HG03432 (cell line): ENCODE measurements around the gene VPS13A.
"Not testable (repeated sequence)": the region's sequence is repeated elsewhere in the genome, so short reads cannot be mapped to it uniquely, and the experiment has no call there.

Source experiments
- ATAC-seq: cut with Tn5 transposase; IDR thresholded peaks from one replicate; pipeline ENCODE4 v1.9.1; 2021; ENCODE audit warnings: mild to moderate bottlenecking, moderate library complexity; ENCODE audit not compliant: unreplicated experiment

The VPS13A gene

GRCh38 chr9:77180056-77180455 is 2.7 kb downstream of the VPS13A start:
- no peak for ATAC-seq

DNA sequence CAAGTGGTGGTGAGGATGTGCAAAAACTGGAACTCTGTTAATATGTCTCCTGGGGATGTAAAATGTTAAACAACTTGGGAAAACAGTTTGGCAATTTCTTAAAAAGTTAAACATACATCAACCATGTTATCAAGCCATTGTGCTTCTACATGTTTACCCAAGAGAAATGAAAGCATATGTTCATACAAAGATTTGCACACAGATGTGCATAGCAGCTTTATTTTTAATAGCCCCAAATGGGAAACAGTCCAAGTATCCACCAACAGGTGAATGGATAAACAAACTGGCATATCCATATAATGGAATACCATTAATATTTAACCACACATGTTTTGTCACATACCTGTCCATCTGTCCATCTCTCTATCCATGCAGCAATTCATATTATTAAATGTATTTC is 6.2 kb downstream of the VPS13A start:
- ATAC-seq, result no peak

DNA sequence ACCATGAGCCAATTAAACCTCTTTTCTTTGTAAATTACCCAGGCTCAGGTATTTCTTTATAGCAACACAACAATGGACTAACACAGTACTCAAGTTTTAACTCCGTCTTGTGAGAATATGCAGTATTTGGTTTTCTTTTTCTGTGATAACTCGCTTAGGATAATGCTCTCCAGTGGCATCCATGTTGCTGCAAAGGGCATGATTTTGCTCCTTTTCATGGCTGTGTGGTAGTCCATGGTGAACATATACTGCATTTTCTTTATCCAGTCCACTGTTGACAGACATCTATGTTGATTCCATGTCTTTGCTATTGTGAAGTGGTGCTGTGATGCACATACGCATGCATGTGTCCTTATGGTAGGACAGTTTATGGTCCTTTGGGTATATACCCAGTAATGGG is 10.9 kb downstream of the VPS13A start:
- no peak for ATAC-seq

GRCh38 chr9:77194423-77194822 is 17.1 kb downstream of the VPS13A start:
- no peak for ATAC-seq

DNA sequence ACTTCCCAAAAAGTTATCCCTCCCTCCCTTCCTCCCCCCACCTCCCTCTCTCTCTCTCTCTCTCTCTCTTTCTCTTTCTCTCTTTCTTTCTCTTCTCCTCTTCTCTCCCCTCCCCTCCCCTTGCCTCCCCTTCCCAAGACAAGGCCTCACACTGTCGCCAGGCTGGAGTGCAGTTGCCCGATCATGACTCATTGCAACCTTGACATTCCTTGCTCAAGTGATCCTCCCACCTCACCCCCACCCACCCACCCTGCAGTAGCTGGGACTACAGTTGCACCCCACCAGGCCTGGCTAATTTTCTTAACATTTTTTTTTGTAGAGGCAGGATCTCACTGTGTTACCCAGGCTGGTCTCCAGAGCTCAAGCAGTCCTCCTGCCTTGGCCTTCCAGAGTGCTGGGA is 32.8 kb downstream of the VPS13A start:
- no peak for ATAC-seq

DNA sequence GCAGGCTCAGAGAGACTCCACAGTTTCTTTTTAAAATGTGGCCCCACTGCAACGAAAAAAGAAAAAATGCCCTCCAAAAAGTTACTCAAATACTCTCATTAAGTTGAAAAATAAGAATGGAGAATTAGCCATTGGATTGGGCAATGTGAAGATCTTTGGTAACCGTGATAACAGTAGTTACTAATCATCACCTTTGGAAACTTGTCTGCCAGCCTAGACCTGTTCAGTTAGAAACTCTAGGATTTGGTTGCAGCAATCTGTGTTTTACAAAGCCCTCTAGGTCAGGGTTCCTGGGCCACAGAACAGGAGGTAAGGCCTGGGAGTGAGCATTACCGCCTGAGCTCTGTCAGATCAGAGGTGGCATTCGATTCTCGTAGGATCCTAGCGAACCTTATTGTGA is 34.2 kb downstream of the VPS13A start:
- ATAC-seq, result no peak

DNA sequence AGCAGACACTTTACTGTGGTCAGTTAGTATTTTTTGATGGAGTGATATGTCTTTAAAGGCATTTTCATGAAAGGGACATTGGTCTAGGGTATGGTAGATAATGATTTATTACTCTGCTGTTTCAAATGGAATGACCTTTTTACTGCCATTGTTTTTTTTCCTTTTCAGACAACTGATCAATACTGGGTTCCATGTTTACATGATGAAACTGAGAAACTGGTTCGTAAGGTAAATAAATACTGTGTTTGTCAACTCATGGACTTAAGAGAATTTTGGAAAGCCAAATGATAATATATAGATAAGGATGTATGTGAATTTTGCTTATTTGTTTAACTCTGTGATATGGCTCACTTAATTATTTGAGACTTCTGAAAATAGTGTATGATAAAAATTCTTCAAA is 35.5 kb downstream of the VPS13A start:
- ATAC-seq, result no peak

DNA sequence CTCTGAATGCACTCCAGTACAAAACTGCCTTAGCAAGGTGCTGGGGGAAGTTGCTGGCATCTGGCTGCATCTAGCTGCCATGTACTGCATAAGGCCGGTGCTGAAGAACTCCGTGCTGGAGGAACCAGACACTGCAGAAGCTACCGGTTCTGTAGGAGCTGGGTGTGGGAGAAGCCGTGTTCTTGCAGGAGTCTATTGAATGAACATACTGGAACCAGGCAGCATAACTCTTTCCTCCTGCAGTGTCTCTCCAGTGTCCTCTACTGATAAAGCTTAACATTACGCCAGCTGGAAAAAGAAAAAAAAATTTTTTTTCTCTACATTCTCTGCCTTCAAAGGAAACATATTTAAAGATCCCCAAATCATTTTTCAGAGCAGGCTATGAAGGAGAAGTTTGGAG is 38.5 kb downstream of the VPS13A start:
- ATAC-seq, result no peak

DNA sequence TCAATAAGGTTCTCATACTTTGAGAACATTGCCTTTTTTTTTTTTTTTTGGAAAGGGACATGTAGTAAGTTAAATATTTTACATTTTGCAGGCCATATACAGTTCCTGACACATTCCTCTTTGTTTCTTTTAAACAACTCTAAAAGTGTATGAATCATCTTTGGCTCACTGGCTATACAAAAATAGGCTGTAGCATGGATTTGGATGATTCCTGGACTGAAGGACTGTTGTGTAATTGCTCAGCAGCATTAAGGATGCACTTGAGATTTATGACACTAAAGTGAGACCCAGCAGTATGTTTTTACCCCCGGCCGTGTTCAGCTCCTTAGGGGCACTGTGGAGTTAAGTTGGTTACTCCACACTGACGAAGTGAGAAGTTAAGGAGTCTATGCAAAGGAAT is 41.3 kb downstream of the VPS13A start:
- no peak for ATAC-seq

DNA sequence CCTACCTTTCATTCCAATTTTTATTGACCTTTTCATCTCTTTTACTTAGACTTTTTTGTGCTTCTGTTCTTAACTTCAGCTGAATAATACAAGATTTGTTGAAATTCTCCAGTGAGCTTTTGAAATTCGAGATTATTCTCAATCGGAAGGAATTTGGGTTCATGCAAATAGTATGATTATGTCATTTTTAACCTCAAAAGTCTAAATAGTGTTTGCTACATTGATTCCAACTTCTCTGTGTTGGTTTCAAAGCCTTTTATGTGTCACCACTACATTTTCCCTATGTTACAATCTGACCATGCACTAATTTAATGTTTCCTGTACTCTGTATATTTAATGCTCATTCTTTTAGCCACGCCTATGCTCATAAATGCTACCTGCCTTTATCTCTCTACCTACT is 44.1 kb downstream of the VPS13A start:
- no peak for ATAC-seq

DNA sequence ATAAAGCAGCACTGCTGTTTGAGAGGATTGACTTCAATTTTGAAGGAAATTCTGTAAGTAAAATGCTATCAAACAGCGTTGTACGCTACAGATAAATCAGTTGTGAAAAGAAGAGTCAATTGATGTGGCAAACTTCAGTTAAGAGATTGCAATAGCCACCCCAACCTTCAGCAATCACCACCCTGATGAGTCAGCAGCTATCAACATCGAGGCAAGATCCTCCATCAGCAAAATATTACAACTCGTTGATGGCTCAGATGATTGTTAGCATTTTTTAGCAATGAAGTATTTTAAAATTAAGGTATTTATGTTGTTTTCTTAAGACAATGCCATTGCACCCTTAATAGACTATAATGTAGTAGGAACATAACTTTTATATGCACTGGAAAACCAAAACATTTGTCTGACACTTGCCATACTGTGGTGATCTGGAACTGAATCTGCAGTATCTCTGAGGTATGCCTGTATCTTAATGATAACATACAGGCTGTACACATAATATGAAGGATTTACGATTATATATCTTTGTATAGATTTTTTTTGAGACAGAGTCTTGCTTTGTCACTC is 47.5 kb downstream of the VPS13A start:
- no peak for ATAC-seq

DNA sequence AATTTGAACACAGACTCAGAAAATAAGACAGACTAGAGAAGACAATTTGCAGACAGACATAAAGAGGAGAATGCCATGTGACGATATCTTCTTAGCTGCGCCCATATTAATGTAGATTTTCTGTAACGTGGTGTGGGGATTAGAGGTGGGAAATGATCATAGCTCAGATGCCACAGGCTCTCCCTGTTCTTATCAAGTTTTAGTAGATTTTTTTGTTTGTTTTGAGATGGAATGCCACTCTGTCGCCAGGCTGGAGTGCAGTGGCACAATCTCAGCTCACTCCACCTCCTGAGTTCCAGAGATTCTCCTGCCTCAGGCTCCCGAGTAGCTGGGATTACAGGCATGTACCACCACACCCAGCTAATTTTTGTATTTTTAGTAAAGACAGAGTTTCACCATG is 59.4 kb downstream of the VPS13A start:
- no peak for ATAC-seq

- no peak for ATAC-seq
Observed at GRCh38 chr9:77237896-77238295, 60.6 kb downstream of the VPS13A start.

- ATAC-seq, result no peak
Observed at GRCh38 chr9:77251050-77251449, 73.7 kb downstream of the VPS13A start.

- ATAC-seq, result no peak
Observed at GRCh38 chr9:77257275-77257674, 79.9 kb downstream of the VPS13A start.

GRCh38 chr9:77261605-77262004 is 84.3 kb downstream of the VPS13A start:
- ATAC-seq, result no peak

- ATAC-seq, result not testable (repeated sequence)
Observed at GRCh38 chr9:77267762-77268161, 90.4 kb downstream of the VPS13A start.

DNA sequence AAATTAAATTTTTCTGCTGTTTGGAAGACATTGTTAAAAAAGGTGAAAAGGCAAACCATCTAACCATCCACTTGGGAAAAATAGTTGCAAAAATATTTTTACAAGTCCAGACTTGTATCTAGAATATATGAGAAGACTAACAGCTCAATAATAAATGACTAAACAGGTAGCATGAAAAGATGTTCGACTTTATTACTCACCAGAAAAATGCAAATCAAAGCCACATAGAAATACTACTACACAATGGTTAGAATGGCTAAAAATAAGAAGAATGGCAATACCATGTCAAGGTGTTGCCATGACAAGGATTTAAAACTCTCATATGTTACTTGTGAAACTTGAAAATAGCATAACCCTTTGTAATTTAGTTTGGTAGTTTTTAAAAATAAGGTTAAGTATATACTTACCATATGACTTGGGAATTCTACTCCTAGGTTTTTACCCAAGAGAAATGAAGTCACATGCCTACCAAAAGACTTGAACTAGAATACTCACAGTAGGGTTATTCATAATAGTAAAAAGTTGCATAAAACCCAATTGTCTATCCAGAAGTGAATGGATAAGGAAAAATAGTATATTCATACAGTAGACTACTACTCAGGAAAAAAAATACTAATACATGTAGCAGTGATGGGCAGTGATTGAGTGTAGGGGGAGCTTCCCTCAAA is 93.8 kb downstream of the VPS13A start:
- ATAC-seq, result peak; percentile 82

GRCh38 chr9:77276799-77277198 is 99.5 kb downstream of the VPS13A start:
- no peak for ATAC-seq

DNA sequence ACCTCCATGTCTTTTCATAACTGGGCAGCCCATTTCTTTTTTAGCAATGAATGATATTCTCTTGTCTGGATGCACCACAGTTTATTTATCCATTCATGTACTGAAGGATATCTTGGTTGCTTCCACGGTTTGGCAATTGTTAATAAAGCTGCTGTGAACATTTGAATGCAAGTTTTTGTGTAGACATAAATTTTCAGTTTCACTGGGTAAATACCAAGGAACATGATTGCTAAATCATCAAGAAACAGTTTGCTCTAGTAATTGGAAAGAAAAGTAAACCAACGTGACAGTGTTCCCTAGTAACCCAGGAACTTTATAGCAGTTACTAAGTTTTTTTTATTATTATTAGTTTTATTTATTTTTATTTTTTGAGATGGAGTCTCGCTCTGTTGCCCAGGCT is 100.4 kb downstream of the VPS13A start:
- ATAC-seq, result no peak

- no peak for ATAC-seq
Observed at GRCh38 chr9:77283991-77284390, 106.7 kb downstream of the VPS13A start.

DNA sequence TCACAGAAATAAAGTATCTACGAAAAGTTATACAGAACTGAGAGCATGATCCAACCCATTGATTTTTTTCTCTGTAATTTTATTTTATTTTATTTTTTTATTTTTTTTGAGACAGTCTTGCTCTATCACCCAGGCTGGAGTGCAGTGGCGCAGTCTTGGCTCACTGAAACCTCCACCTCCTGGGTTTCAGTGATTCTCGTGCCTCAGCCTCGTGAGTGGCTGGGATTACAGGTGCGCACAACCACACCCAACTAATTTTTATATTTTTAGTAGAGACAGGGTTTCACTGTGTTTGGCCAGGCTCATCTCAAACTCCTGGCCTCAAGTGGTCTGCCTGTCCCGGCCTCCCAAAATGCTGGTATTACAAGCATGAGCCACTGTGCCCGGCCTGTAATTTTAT is 107.3 kb downstream of the VPS13A start:
- no peak for ATAC-seq

- no peak for ATAC-seq
Observed at GRCh38 chr9:77290373-77290772, 113.0 kb downstream of the VPS13A start.
